ENCODE data around the gene GUSB.
"Not testable (repeated sequence)": the region's sequence is repeated elsewhere in the genome, so short reads cannot be mapped to it uniquely, and the experiment has no call there.

GUSB gene

GRCh38 chr7:65974876-65975275 is 7.1 kb downstream of the GUSB start:
- no peak for DNase-seq

- no peak for DNase-seq
Measured at GRCh38 chr7:65974191-65974801, 7.7 kb downstream of the GUSB start.

- DNase-seq = no peak
Measured at GRCh38 chr7:65972976-65973375, 9.0 kb downstream of the GUSB start.

- no peak for DNase-seq
Measured at GRCh38 chr7:65971021-65971420, 11.0 kb downstream of the GUSB start.

GRCh38 chr7:65968256-65969185 is 13.5 kb downstream of the GUSB start:
- no peak for DNase-seq

- DNase-seq = no peak
Measured at GRCh38 chr7:65967361-65968155, 14.5 kb downstream of the GUSB start.

GRCh38 chr7:65966146-65966545 is 15.9 kb downstream of the GUSB start:
- no peak for DNase-seq

- DNase-seq = not testable (repeated sequence)
Measured at GRCh38 chr7:65964671-65965070, 17.3 kb downstream of the GUSB start.

- DNase-seq = no peak
Measured at GRCh38 chr7:65962033-65962432, 20.0 kb downstream of the GUSB start.

GRCh38 chr7:65960351-65961074 is 21.5 kb downstream of the GUSB start:
- DNase-seq = no peak

- no peak for DNase-seq
Measured at GRCh38 chr7:65955718-65956117, 26.3 kb downstream of the GUSB start.

- DNase-seq = no peak
Measured at GRCh38 chr7:65953890-65954450, 28.0 kb downstream of the GUSB start.

GRCh38 chr7:65953001-65953720 is 28.9 kb downstream of the GUSB start:
- no peak for DNase-seq

- DNase-seq = no peak
Measured at GRCh38 chr7:65951837-65952578, 30.0 kb downstream of the GUSB start.

GRCh38 chr7:65946904-65947303 is 35.1 kb downstream of the GUSB start:
- DNase-seq = no peak

- not testable (repeated sequence) for DNase-seq
Measured at GRCh38 chr7:65945787-65946186, 36.2 kb downstream of the GUSB start.

GRCh38 chr7:65938336-65938895 is 43.6 kb downstream of the GUSB start:
- no peak for DNase-seq

GRCh38 chr7:65937296-65937695 is 44.7 kb downstream of the GUSB start:
- no peak for DNase-seq

GRCh38 chr7:65931685-65932084 is 50.3 kb downstream of the GUSB start:
- no peak for DNase-seq

Measured in stimulated activated CD4-positive, alpha-beta T cell treated with anti-CD3 and anti-CD28 coated beads, Interleukin-15, amount 100 ng/mL, for 24 hours (primary cell).